ENCODE data around the gene PRSS50.

GRCh38 chr3:46677411-46677726 lies 40.3 kb downstream of the PRSS50 start:
- TF ChIP-seq, protein P1, sequence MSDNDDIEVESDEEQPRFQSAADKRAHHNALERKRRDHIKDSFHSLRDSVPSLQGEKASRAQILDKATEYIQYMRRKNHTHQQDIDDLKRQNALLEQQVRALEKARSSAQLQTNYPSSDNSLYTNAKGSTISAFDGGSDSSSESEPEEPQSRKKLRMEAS (CRISPR knock-in tag; IDR thresholded peaks at IDR 0.05): no peak
- no peak for TF ChIP-seq CTCF (IDR thresholded peaks at IDR 0.05)
- TF ChIP-seq, protein P2, sequence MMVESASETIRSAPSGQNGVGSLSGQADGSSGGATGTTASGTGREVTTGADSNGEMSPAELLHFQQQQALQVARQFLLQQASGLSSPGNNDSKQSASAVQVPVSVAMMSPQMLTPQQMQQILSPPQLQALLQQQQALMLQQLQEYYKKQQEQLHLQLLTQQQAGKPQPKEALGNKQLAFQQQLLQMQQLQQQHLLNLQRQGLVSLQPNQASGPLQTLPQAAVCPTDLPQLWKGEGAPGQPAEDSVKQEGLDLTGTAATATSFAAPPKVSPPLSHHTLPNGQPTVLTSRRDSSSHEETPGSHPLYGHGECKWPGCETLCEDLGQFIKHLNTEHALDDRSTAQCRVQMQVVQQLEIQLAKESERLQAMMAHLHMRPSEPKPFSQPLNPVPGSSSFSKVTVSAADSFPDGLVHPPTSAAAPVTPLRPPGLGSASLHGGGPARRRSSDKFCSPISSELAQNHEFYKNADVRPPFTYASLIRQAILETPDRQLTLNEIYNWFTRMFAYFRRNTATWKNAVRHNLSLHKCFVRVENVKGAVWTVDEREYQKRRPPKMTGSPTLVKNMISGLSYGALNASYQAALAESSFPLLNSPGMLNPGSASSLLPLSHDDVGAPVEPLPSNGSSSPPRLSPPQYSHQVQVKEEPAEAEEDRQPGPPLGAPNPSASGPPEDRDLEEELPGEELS (CRISPR knock-in tag; IDR thresholded peaks at IDR 0.05): no peak
- TF ChIP-seq ZNF232 (CRISPR knock-in tag; IDR thresholded peaks at IDR 0.05): no peak
- TF ChIP-seq, protein P3, sequence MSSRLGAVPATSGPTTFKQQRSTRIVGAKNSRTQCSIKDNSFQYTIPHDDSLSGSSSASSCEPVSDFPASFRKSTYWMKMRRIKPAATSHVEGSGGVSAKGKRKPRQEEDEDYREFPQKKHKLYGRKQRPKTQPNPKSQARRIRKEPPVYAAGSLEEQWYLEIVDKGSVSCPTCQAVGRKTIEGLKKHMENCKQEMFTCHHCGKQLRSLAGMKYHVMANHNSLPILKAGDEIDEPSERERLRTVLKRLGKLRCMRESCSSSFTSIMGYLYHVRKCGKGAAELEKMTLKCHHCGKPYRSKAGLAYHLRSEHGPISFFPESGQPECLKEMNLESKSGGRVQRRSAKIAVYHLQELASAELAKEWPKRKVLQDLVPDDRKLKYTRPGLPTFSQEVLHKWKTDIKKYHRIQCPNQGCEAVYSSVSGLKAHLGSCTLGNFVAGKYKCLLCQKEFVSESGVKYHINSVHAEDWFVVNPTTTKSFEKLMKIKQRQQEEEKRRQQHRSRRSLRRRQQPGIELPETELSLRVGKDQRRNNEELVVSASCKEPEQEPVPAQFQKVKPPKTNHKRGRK (CRISPR knock-in tag; IDR thresholded peaks at IDR 0.05; ENCODE audit: borderline replicate concordance): no peak
- TF ChIP-seq NR2C2 (CRISPR knock-in tag; IDR thresholded peaks at IDR 0.05): no peak
- TF ChIP-seq SP1 (CRISPR knock-in tag; conservative IDR thresholded peaks at IDR 0.05): no peak
- no peak for TF ChIP-seq IRF2 (CRISPR knock-in tag; IDR thresholded peaks at IDR 0.05; ENCODE audit: borderline replicate concordance, low read depth)
- TF ChIP-seq MYBL2 (CRISPR knock-in tag; IDR thresholded peaks at IDR 0.05): no peak
